Neural crest cell (in vitro differentiated cells): ENCODE results near the gene PAX4. TPM values are rescaled to one million over a fixed set of nuclear protein-coding genes. Genes with fewer than 3 reads are reported as not detected.

Experiments
- DNase-seq: peaks from one replicate; pipeline ENCODE4 v3.0.0; 2021; ENCODE audit warnings: low read depth, mixed read lengths, low spot score
- H3K27ac Mint-ChIP-seq: one replicate; pipeline ENCODE4 v1.8.0; 2021; ENCODE audit warnings: mild to moderate bottlenecking, mixed read lengths; ENCODE audit not compliant: unreplicated experiment
- H3K27me3 Mint-ChIP-seq: 2 replicates; pipeline ENCODE4 v1.8.0; 2021; ENCODE audit warnings: low read depth, mild to moderate bottlenecking, mixed read lengths
- H3K36me3 Mint-ChIP-seq: 2 replicates; pipeline ENCODE4 v1.8.0; 2021; ENCODE audit warnings: low read depth, mild to moderate bottlenecking, mixed read lengths
- H3K4me1 Mint-ChIP-seq: 2 replicates; pipeline ENCODE4 v1.8.0; 2021; ENCODE audit warnings: mixed read lengths
- H3K4me3 Mint-ChIP-seq: one replicate; pipeline ENCODE4 v1.8.0; 2021; ENCODE audit warnings: mild to moderate bottlenecking, mixed read lengths
- H3K9me3 Mint-ChIP-seq: 2 replicates; pipeline ENCODE4 v1.8.0; 2021; ENCODE audit warnings: mixed read lengths
- CTCF ChIP-seq: fragments of 200-600 bp; sonication (generic); conservative IDR thresholded peaks from 2 replicates; pipeline ENCODE4 v1.5.0; 2021; ENCODE audit warnings: antibody characterized with exemption, mild to moderate bottlenecking
- total RNA-seq: library from RNA; stranded (reverse); gene quantifications from 2 replicates; pipeline ENCODE4 v1.2.1, GENCODE V29; 2021

The PAX4 gene
- total RNA-seq, 1 donor from 2014 or later, result not detected

GRCh38 chr7:127612263-127612662 is 5.7 kb downstream of the PAX4 start:
- no peaks in the 10 kb centered on the region for H3K36me3 Mint-ChIP-seq
- H3K27ac Mint-ChIP-seq, result no peak overlapping the region
- H3K27me3 Mint-ChIP-seq, result peaks cover 44% of the 10 kb centered on the region
- no peak for TF ChIP-seq CTCF
- H3K4me3 Mint-ChIP-seq, result no peak overlapping the region
- no peak for DNase-seq
- H3K4me1 Mint-ChIP-seq, result no peaks in the 10 kb centered on the region
- peaks cover 11% of the 10 kb centered on the region for H3K9me3 Mint-ChIP-seq

- H3K36me3 Mint-ChIP-seq, result no peaks in the 10 kb centered on the region
- H3K4me1 Mint-ChIP-seq, result no peaks in the 10 kb centered on the region
- no peak overlapping the region for H3K4me3 Mint-ChIP-seq
- DNase-seq, result no peak
- TF ChIP-seq CTCF, result no peak
- peaks cover 20% of the 10 kb centered on the region for H3K27me3 Mint-ChIP-seq
- no peak overlapping the region for H3K27ac Mint-ChIP-seq
- H3K9me3 Mint-ChIP-seq, result peaks cover 11% of the 10 kb centered on the region
Measured at GRCh38 chr7:127609297-127609696, 8.6 kb downstream of the PAX4 start.

- Mint-ChIP-seq H3K9me3 (peaks cover 14% of the 10 kb centered on the region), H3K36me3 (no peaks in the 10 kb centered on the region), H3K27ac (no peak overlapping the region), H3K4me1 (no peaks in the 10 kb centered on the region), H3K27me3 (peaks cover 14% of the 10 kb centered on the region), H3K4me3 (no peak overlapping the region)
- no peak for DNase-seq
- TF ChIP-seq CTCF, result no peak
Measured at GRCh38 chr7:127608446-127608845, 9.5 kb downstream of the PAX4 start.

GRCh38 chr7:127600885-127601284 is 17.1 kb downstream of the PAX4 start:
- TF ChIP-seq CTCF, result no peak
- H3K4me1 Mint-ChIP-seq, result peaks cover 10% of the 10 kb centered on the region
- peaks cover 3% of the 10 kb centered on the region for H3K27me3 Mint-ChIP-seq
- H3K36me3 Mint-ChIP-seq, result no peaks in the 10 kb centered on the region
- peaks cover 6% of the 10 kb centered on the region for H3K9me3 Mint-ChIP-seq
- H3K4me3 Mint-ChIP-seq, result no peak overlapping the region
- DNase-seq, result no peak
- H3K27ac Mint-ChIP-seq, result no peak overlapping the region

GRCh38 chr7:127598318-127598717 is 19.6 kb downstream of the PAX4 start:
- peaks cover 3% of the 10 kb centered on the region for H3K9me3 Mint-ChIP-seq
- DNase-seq, result no peak
- H3K27ac Mint-ChIP-seq, result no peak overlapping the region
- H3K4me1 Mint-ChIP-seq, result peaks cover 10% of the 10 kb centered on the region
- no peaks in the 10 kb centered on the region for H3K36me3 Mint-ChIP-seq
- peak; percentile 35 for TF ChIP-seq CTCF
- peaks cover 3% of the 10 kb centered on the region for H3K27me3 Mint-ChIP-seq
- H3K4me3 Mint-ChIP-seq, result no peak overlapping the region

- no peak for TF ChIP-seq CTCF
- H3K4me1 Mint-ChIP-seq, result peaks cover 4% of the 10 kb centered on the region
- DNase-seq, result no peak
Measured at GRCh38 chr7:127595737-127596136, 22.2 kb downstream of the PAX4 start.

More at GRCh38 chr7:127595737-127596136, 22.2 kb downstream of the PAX4 start:
- Mint-ChIP-seq H3K4me3 (no peak overlapping the region), H3K9me3 (peaks cover under 1% of the 10 kb centered on the region), H3K36me3 (peaks cover 6% of the 10 kb centered on the region), H3K27me3 (peaks cover 3% of the 10 kb centered on the region), H3K27ac (no peak overlapping the region)
